PC-9 (cell line): ENCODE measurements around the gene NKPD1. TPM values are rescaled to one million over a fixed set of nuclear protein-coding genes. Genes with fewer than 3 reads are reported as not detected.

Experiments used
- BruUV-seq: library from RNA; stranded (reverse); fragments of 400-500 nt; replicated peaks from 2 replicates; lab custom pipeline; 2021; lab: Mats Ljungman, UMichigan
- CTCF ChIA-PET: fragments of 300-600 bp; sonication (Branson Sonifier 250); formaldehyde crosslinking; loops from one replicate; lab custom pipeline; 2022; ENCODE audit warnings: antibody characterized with exemption; lab: Charles Lee
- POLR2A ChIA-PET: fragments of 300-600 bp; sonication (Branson Sonifier 250); formaldehyde crosslinking; loops from one replicate; lab custom pipeline; 2022; ENCODE audit warnings: antibody characterized with exemption; ENCODE audit not compliant: unreplicated experiment; lab: Charles Lee
- DNase-seq, 2 experiments: peaks; one replicate each; pipeline versions ENCODE4 v3.0.0 to v3.0.0-alpha.2; 2015 to 2022; ENCODE audit warnings: mixed read lengths in 1 of 2
- H2AFZ ChIP-seq: fragments of 200-600 bp; sonication (generic); 2 replicates; pipeline ENCODE4 v1.8.1; 2017; ENCODE audit warnings: antibody characterized with exemption
- H3F3A ChIP-seq: fragments of 200-600 bp; sonication (generic); 2 replicates; pipeline ENCODE4 v1.8.1; 2017; ENCODE audit warnings: antibody characterized with exemption, mild to moderate bottlenecking, low read depth; ENCODE audit not compliant: insufficient read depth
- H3K27ac ChIP-seq: fragments of 200-600 bp; sonication (generic); 2 replicates; pipeline ENCODE4 v1.6.1; 2016; ENCODE audit warnings: mixed run types
- H3K27me3 ChIP-seq: fragments of 200-600 bp; sonication (generic); 2 replicates; pipeline ENCODE4 v1.6.1; 2016; ENCODE audit warnings: low read depth, mixed run types; ENCODE audit not compliant: insufficient read depth
- H3K36me3 ChIP-seq: fragments of 200-600 bp; sonication (generic); 2 replicates; pipeline ENCODE4 v1.6.1; 2016; ENCODE audit warnings: low read depth, mixed run types
- H3K4me1 ChIP-seq: fragments of 200-600 bp; sonication (generic); replicated peaks from 2 replicates; pipeline ENCODE4 v1.6.1; 2016; ENCODE audit warnings: mixed run types; ENCODE audit not compliant: insufficient read depth
- H3K4me2 ChIP-seq: fragments of 200-600 bp; sonication (generic); 2 replicates; pipeline ENCODE4 v1.6.1; 2017; ENCODE audit warnings: mixed run types
- H3K4me3 ChIP-seq: fragments of 200-600 bp; sonication (generic); 2 replicates; pipeline ENCODE4 v1.6.1; 2016; ENCODE audit warnings: mixed run types
- H3K79me2 ChIP-seq: fragments of 200-600 bp; sonication (generic); 2 replicates; pipeline ENCODE4 v1.6.1; 2017; ENCODE audit warnings: low read depth, mixed run types
- H3K9me2 ChIP-seq: fragments of 200-600 bp; sonication (generic); 2 replicates; pipeline ENCODE4 v1.8.1; 2017; ENCODE audit warnings: mild to moderate bottlenecking; ENCODE audit not compliant: insufficient read depth
- H3K9me3 ChIP-seq: fragments of 200-600 bp; sonication (generic); 2 replicates; pipeline ENCODE4 v1.8.1; 2016; ENCODE audit warnings: low read depth; ENCODE audit not compliant: insufficient read depth
- H4K20me1 ChIP-seq: fragments of 200-600 bp; sonication (generic); 2 replicates; pipeline ENCODE4 v1.8.1; 2017; ENCODE audit not compliant: insufficient read depth
- CTCF ChIP-seq: fragments of 200-600 bp; sonication (generic); conservative IDR thresholded peaks from 2 replicates; pipeline ENCODE4 v1.6.1; 2017; ENCODE audit warnings: mixed run types, antibody characterized with exemption, mild to moderate bottlenecking, moderate library complexity
- EZH2 ChIP-seq: fragments of 200-600 bp; sonication (generic); IDR thresholded peaks from 2 replicates; pipeline ENCODE4 v1.8.0; 2017; ENCODE audit warnings: antibody characterized with exemption, low read depth
- intact Hi-C: fragments of 100-400 bp; cut with micrococcal nuclease; formaldehyde crosslinking; loops from one replicate; pipeline ENCODE4 v1.10.0; 2022; ENCODE audit not compliant: unreplicated experiment
- total RNA-seq: library from RNA; stranded (reverse); gene quantifications from 2 replicates; pipeline ENCODE4 v1.2.3, GENCODE V29; 2021

The NKPD1 gene
- total RNA-seq, 1 experiment from 2014 or later, result 0.37 TPM

- no peak overlapping the region for H3K4me3 ChIP-seq
- TF ChIP-seq CTCF, result no peak
- no peak for TF ChIP-seq EZH2
- H3K4me2 ChIP-seq, result no peak overlapping the region
- POLR2A ChIA-PET, result no interaction called here
- no peak overlapping the region for H3K27ac ChIP-seq
- no peak for DNase-seq
- H3K36me3 ChIP-seq, result no peaks in the 10 kb centered on the region
- no peak overlapping the region for H2AFZ ChIP-seq
- no peaks in the 10 kb centered on the region; the same call in 1 of the 2 replicates for H3F3A ChIP-seq
- intact Hi-C loops, result no loop called here
- H3K79me2 ChIP-seq, result peaks cover 5% of the 10 kb centered on the region; the same call in 1 of the 2 replicates
- no peaks in the 10 kb centered on the region for H3K9me3 ChIP-seq
- peaks cover 18% of the 10 kb centered on the region for H4K20me1 ChIP-seq
- CTCF ChIA-PET, result interaction anchor here (0.5 kb wide), 1 partner anchor 78 kb away, joined by 5 read pairs; no protein-coding TSS in a partner anchor
- H3K4me1 ChIP-seq, result no peaks in the 10 kb centered on the region
- no peaks in the 10 kb centered on the region for H3K9me2 ChIP-seq
- no peaks in the 10 kb centered on the region for H3K27me3 ChIP-seq
- no TSS peak for BruUV-seq
Measured at GRCh38 chr19:45142726-45143110, 18.1 kb downstream of the NKPD1 start.

DNA sequence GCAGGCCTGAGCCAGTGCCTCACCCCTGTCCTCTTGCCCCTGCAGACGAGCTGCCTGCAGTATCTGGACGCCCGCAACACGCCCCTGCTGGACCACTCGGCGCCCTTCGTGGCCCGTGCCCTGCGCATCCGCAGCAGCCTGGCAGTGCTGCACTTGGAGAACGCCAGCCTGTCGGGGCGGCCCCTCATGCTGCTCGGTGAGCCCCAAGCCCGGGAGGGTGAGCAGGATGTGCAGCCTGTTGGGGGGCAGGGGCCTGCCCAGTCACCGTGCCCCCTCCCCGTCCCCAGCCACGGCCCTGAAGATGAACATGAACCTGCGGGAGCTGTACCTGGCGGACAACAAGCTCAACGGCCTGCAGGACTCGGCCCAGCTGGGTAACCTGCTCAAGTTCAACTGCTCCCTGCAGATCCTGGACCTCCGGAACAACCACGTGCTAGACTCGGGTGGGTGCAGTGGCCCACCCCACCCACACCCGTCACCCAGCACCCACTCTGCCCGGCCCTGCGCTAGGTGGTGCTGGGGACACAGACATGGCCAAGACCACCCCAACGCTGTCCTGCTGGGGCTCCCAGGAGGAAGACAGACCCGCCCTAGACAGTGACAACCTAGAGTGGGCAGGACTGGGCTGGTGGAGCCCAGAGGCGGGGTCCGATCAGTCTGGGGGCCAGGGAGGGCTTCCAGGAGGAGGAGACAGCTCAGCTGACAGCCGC, 18.6 kb downstream of the NKPD1 start:
- no peak for DNase-seq
- ChIA-PET POLR2A (no interaction called here), CTCF (no interaction called here)
- H3K9me2 ChIP-seq, result no peaks in the 10 kb centered on the region
- H3K9me3 ChIP-seq, result no peaks in the 10 kb centered on the region
- intact Hi-C loops, result no loop called here
- peaks cover 24% of the 10 kb centered on the region for H4K20me1 ChIP-seq
- no peak overlapping the region for H2AFZ ChIP-seq
- TF ChIP-seq EZH2 (no peak), CTCF (no peak)
- no peak overlapping the region for H3K4me2 ChIP-seq
- no peak overlapping the region for H3K27ac ChIP-seq
- no peaks in the 10 kb centered on the region for H3K36me3 ChIP-seq
- H3K4me3 ChIP-seq, result no peak overlapping the region
- H3K79me2 ChIP-seq, result peaks cover 5% of the 10 kb centered on the region; the same call in 1 of the 2 replicates
- no peaks in the 10 kb centered on the region for H3K4me1 ChIP-seq
- H3K27me3 ChIP-seq, result no peaks in the 10 kb centered on the region
- BruUV-seq, result no TSS peak
- H3F3A ChIP-seq, result no peaks in the 10 kb centered on the region; the same call in 1 of the 2 replicates

DNA sequence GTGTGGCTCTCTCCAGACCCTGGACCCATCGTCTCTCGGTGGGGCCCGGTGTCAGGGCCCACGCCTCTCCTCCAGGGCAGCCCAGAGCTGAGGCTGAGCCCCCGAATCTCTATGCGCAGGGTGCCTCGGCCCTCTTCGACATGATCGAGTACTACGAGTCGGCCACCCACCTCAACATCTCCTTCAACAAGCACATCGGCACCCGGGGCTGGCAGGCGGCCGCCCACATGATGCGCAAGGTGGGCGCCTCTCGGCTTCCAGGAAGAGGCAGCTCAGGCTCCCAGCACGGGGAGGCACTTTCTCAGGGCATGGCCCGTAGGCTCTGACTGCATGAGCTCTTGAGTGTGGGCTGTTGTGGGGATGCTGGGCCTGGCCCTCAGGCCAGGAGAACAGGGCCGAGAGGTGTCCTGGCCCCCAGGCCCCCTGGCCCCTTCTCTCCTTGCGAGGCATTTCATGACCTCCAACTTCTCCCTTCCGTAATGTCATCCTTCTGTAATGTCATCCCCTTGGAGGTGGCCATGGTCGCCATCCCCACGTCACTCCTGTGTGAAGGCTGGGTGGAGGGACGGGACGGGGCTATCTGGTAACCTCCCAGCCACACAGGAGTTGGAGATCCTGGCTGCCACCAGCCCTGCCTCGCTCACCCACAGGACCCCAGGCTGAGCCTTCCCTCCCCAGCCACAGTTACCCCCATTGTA, 19.4 kb downstream of the NKPD1 start:
- intact Hi-C loops, result no loop called here
- Histone ChIP-seq H3K27ac (no peak overlapping the region), H3K79me2 (peaks cover 5% of the 10 kb centered on the region; the same call in 1 of the 2 replicates), H3K4me3 (no peak overlapping the region), H3K9me2 (no peaks in the 10 kb centered on the region), H3K36me3 (no peaks in the 10 kb centered on the region), H3K9me3 (no peaks in the 10 kb centered on the region), H3K4me1 (no peaks in the 10 kb centered on the region), H4K20me1 (peaks cover 30% of the 10 kb centered on the region), H3K27me3 (no peaks in the 10 kb centered on the region), H2AFZ (no peak overlapping the region), H3K4me2 (no peak overlapping the region), H3F3A (no peaks in the 10 kb centered on the region; the same call in 1 of the 2 replicates)
- POLR2A ChIA-PET, result no interaction called here
- no TSS peak for BruUV-seq
- DNase-seq, result no peak
- TF ChIP-seq EZH2 (no peak), CTCF (no peak)
- CTCF ChIA-PET, result no interaction called here
